HT-29 (cell line): ENCODE measurements around the gene SLC39A11. TPM values are rescaled to one million over a fixed set of nuclear protein-coding genes. Genes with fewer than 3 reads are reported as not detected.

ENCODE experiments used
- DNase-seq: peaks from one replicate; pipeline ENCODE4 v3.0.0-alpha.2; 2015; ENCODE audit warnings: low spot score
- small RNA-seq: library from RNA; depleted of rRNA; stranded (forward); fragments of <200 nt; gene quantifications from one replicate; pipeline ENCODE3, GENCODE V24; 2014
- total RNA-seq: library from RNA; depleted of rRNA; stranded (reverse); fragments of >200 nt; shearing (Covaris generic); gene quantifications from 2 replicates; pipeline ENCODE4 v1.2.3, GENCODE V29; 2014; rRNA removed

Gene SLC39A11
- total RNA-seq, 1 experiment from 2014 or later, result 20.7 TPM

GRCh38 chr17:72599891-72600290 is 492.6 kb downstream of the SLC39A11 start:
- DNase-seq, result no peak

DNA sequence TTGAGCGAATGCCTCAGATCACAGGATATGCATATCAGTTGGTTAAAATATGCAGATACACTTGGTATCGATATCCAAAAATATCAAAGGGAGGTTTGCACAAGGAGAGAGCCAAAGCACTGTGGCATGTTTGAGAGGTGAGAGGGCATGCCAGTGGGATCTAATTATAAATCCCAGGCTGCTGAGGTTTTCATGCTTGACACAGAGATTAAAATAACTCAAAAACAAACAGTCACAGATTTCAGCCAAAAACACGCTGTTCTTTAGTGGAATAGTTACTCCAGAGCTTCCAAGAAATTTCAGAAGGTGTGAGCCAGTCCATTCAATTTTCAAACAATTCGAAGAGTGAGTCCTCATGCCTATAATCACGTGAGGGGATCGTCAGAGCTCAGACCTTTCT is 493.8 kb downstream of the SLC39A11 start:
- no peak for DNase-seq

- no peak for DNase-seq
These were observed 495.0 kb downstream of the SLC39A11 start for GRCh38 chr17:72597354-72598087.

Small RNAs within 50 kb of the gene (small RNA-seq; reads per million reads assigned to genes)
- not detected for gene RF00422

Other genes starting within 250 kb of the SLC39A11 start
- gene SSTR2, start 72.3 kb upstream of the SLC39A11 start, total RNA-seq, result not detected in 2 replicates
- gene COG1, start 100.4 kb upstream of the SLC39A11 start, total RNA-seq, result 16.3 and 23.0 TPM in 2 replicates
- gene CPSF4L, start 169.2 kb upstream of the SLC39A11 start, total RNA-seq, result 0.13 TPM in 1 of 2 replicates, not detected in the other
- 98.2 and 109 TPM in 2 replicates for gene CDC42EP4, start 219.3 kb upstream of the SLC39A11 start, total RNA-seq